Sigmoid colon (tissue), 4 donors: Measurements from ENCODE around the gene PRODH2.

Source experiments
- CTCF ChIP-seq, 4 experiments: fragments of 450-650 bp in 3 of 4; fragments of 200-600 bp in 1 of 4; IDR thresholded peaks; one replicate each; pipeline ENCODE4 v1.5.1; 2016 to 2019; ENCODE audit warnings: antibody characterized with exemption in 4 of 4, mild to moderate bottlenecking in 3 of 4, moderate library complexity in 2 of 4
- EP300 ChIP-seq, 4 donors: sonication (generic); formaldehyde crosslinking; IDR thresholded peaks; one replicate each; pipeline ENCODE4 v1.6.1; 2017; ENCODE audit warnings: antibody characterized with exemption in 4 of 4
- POLR2A ChIP-seq, 2 donors: fragments of 450-650 bp; IDR thresholded peaks; one replicate each; pipeline ENCODE4 v1.6.1; 2016; ENCODE audit warnings: antibody characterized with exemption in 2 of 2, mild to moderate bottlenecking in 2 of 2, moderate library complexity in 2 of 2
- POLR2AphosphoS5 ChIP-seq, 4 donors: sonication (generic); formaldehyde crosslinking; IDR thresholded peaks; one replicate each; pipeline ENCODE4 v1.6.1; 2017; ENCODE audit warnings: antibody characterized with exemption in 4 of 4

GRCh38 chr19:35760711-35761349 lies 51.8 kb downstream of the PRODH2 start:
- TF ChIP-seq CTCF (IDR thresholded peaks at IDR 0.05) (no peak), POLR2A (IDR thresholded peaks at IDR 0.05) (no peak), EP300 (IDR thresholded peaks at IDR 0.05) (no peak), POLR2AphosphoS5 (IDR thresholded peaks at IDR 0.05) (no peak)
